CD4-positive, alpha-beta T cell (primary cell): ENCODE results near the gene CDKN1C. TPM values are rescaled to one million over a fixed set of nuclear protein-coding genes. Genes with fewer than 3 reads are reported as not detected.

Source experiments
- ATAC-seq: fragments of 200-7000 bp; cut with Tn5 transposase; one replicate; pipeline ENCODE4 v1.10.0; 2022; ENCODE audit warnings: mild to moderate bottlenecking; ENCODE audit not compliant: poor library complexity
- CTCF ChIA-PET: fragments of 350-600 bp; sonication (Branson Sonifier 250); formaldehyde crosslinking; loops from one replicate; lab custom pipeline; 2021; ENCODE audit warnings: antibody characterized with exemption, inconsistent platforms; lab: Charles Lee
- POLR2A ChIA-PET: fragments of 350-600 bp; sonication (Branson Sonifier 250); formaldehyde crosslinking; loops from one replicate; lab custom pipeline; 2021; ENCODE audit warnings: antibody characterized with exemption, inconsistent platforms; lab: Charles Lee
- DNase-seq, 14 experiments: peaks; one replicate each; pipeline ENCODE4 v3.0.0-alpha.2; 2013 to 2020; ENCODE audit warnings: mixed read lengths in 2 of 14
- H3K27ac ChIP-seq, 2 donors: one replicate each; pipeline versions ENCODE4 v1.5.1 to v1.7.0; 2013; ENCODE audit warnings: low read length in 2 of 2, low read depth in 1 of 2, mild to moderate bottlenecking in 1 of 2
- H3K27me3 ChIP-seq, 2 experiments: 1 replicate in 1 of 2; 2 replicates in 1 of 2; pipeline versions ENCODE4 v1.6.1 to v1.7.0; 2013; ENCODE audit warnings: low read length in 2 of 2, control low read depth in 1 of 2, mild to moderate bottlenecking in 1 of 2, moderate library complexity in 1 of 2; ENCODE audit not compliant: insufficient read depth in 2 of 2, control insufficient read depth in 1 of 2
- H3K36me3 ChIP-seq: one replicate; pipeline ENCODE4 v1.6.1; 2013; ENCODE audit warnings: low read length, control low read depth; ENCODE audit not compliant: insufficient read depth
- H3K4me1 ChIP-seq: one replicate; pipeline ENCODE4 v1.6.1; 2013; ENCODE audit warnings: low read length, control low read depth; ENCODE audit not compliant: insufficient read depth
- H3K4me3 ChIP-seq: one replicate; pipeline ENCODE4 v1.5.1; 2013; ENCODE audit warnings: mild to moderate bottlenecking, low read length, moderate library complexity
- H3K9me3 ChIP-seq, 2 experiments: 1 replicate in 1 of 2; 2 replicates in 1 of 2; pipeline versions ENCODE4 v1.6.1 to v1.7.0; 2013; ENCODE audit warnings: low read length in 2 of 2, mild to moderate bottlenecking in 2 of 2, control low read depth in 1 of 2, moderate library complexity in 1 of 2; ENCODE audit not compliant: control insufficient read depth in 1 of 2, insufficient read depth in 1 of 2
- H3K27ac Mint-ChIP-seq: one replicate; pipeline ENCODE4 v1.8.0; 2020; ENCODE audit warnings: mixed read lengths
- H3K27me3 Mint-ChIP-seq: one replicate; pipeline ENCODE4 v1.8.0; 2021; ENCODE audit warnings: mixed read lengths
- H3K36me3 Mint-ChIP-seq: one replicate; pipeline ENCODE4 v1.8.0; 2021; ENCODE audit warnings: low read depth, mixed read lengths
- H3K4me1 Mint-ChIP-seq: one replicate; pipeline ENCODE4 v1.8.0; 2021; ENCODE audit warnings: low read depth, mixed read lengths
- H3K4me3 Mint-ChIP-seq: one replicate; pipeline ENCODE4 v1.8.0; 2020; ENCODE audit warnings: mild to moderate bottlenecking, mixed read lengths
- H3K9me3 Mint-ChIP-seq: one replicate; pipeline ENCODE4 v1.8.0; 2020; ENCODE audit warnings: mixed read lengths
- intact Hi-C, 2 experiments: fragments of 100-400 bp; cut with DNase I in 1 of 2; cut with micrococcal nuclease in 1 of 2; formaldehyde crosslinking; loops; one replicate each; pipeline versions ENCODE4 v1.15.1 to v1.9.0; 2023 to 2025; cut with DNase I, micrococcal nuclease
- total RNA-seq, 174 experiments: library from RNA in 2 of 174; stranded (reverse) in 2 of 174; gene quantifications; one replicate each; pipeline ENCODE4 v1.2.3 and lab custom pipeline; 2021 to 2026
- TF ChIP-seq, protein P1 (sequence below): fragments of 200-600 bp; IDR thresholded peaks from one replicate; pipeline ENCODE4 v1.8.0; 2022; ENCODE audit warnings: antibody characterized with exemption, mild to moderate bottlenecking

The CDKN1C gene
- total RNA-seq, 2 experiments from 2014 or later, result 1.9 to 2.5 TPM

DNA sequence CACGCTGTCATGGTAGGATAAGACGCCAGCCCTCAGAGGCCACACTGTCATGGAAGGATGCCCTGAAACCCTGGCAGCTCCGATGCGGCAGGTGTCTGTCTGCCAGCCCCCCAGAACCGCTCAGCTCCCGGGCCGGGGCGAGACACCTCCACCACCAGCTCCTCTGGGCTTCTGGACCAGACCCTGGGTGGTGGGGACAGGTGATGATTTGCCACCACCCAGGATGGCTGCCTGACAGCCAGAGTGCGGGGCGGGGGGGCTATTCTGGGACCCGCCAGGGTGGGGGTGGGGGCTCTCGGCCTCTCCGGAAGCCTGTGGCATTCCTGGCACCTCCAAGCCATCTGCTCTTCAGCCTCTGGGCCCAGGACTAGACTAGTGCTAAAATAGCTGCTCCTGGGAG, 34.3 kb upstream of the CDKN1C start:
- H3K36me3 Mint-ChIP-seq, result no peaks in the 10 kb centered on the region
- Histone ChIP-seq H3K36me3 (no peaks in the 10 kb centered on the region), H3K9me3 (no peaks in the 10 kb centered on the region), H3K27ac (no peak overlapping the region), H3K4me1 (no peaks in the 10 kb centered on the region), H3K27me3 (no peaks in the 10 kb centered on the region), H3K4me3 (no peak overlapping the region)
- H3K4me3 Mint-ChIP-seq, result no peak overlapping the region
- no peak overlapping the region for H3K27ac Mint-ChIP-seq
- no peak for DNase-seq
- ATAC-seq, result no peak
- no peaks in the 10 kb centered on the region for H3K27me3 Mint-ChIP-seq
- no peaks in the 10 kb centered on the region for H3K9me3 Mint-ChIP-seq
- H3K4me1 Mint-ChIP-seq, result no peaks in the 10 kb centered on the region
- CTCF ChIA-PET, result interaction anchor here (1.5 kb wide), 1 partner anchor 10 kb away, joined by 4 read pairs; no protein-coding TSS in a partner anchor
- intact Hi-C loops, result no loop called here
- POLR2A ChIA-PET, result no interaction called here
- TF ChIP-seq, protein P1, sequence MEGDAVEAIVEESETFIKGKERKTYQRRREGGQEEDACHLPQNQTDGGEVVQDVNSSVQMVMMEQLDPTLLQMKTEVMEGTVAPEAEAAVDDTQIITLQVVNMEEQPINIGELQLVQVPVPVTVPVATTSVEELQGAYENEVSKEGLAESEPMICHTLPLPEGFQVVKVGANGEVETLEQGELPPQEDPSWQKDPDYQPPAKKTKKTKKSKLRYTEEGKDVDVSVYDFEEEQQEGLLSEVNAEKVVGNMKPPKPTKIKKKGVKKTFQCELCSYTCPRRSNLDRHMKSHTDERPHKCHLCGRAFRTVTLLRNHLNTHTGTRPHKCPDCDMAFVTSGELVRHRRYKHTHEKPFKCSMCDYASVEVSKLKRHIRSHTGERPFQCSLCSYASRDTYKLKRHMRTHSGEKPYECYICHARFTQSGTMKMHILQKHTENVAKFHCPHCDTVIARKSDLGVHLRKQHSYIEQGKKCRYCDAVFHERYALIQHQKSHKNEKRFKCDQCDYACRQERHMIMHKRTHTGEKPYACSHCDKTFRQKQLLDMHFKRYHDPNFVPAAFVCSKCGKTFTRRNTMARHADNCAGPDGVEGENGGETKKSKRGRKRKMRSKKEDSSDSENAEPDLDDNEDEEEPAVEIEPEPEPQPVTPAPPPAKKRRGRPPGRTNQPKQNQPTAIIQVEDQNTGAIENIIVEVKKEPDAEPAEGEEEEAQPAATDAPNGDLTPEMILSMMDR, result no peak

DNA sequence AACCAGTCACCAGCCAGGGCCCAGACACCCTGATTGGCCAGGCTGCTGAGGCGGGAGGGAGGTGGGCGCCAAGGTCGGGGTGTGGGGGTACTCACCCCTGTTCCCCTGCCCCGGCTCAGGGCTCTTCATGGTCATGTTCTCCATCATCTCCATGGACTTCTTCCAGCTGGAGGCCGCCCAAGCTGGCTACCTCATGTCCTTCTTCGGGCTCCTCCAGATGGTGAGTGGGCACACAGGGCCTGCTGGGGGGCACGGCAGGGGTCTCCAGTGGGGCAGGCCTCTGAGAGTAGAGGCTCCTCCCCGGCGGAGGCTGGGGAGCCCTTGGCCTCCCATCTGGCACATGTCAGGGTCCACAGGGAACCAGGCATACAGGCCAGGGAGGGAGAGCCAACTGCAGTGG, 33.6 kb upstream of the CDKN1C start:
- intact Hi-C loops, result no loop called here
- H3K27ac ChIP-seq, result no peak overlapping the region
- ATAC-seq (no peak), DNase-seq (no peak)
- TF ChIP-seq, protein P1, result no peak
- no peaks in the 10 kb centered on the region for H3K9me3 ChIP-seq
- no peaks in the 10 kb centered on the region for H3K36me3 ChIP-seq
- H3K4me1 ChIP-seq, result peaks cover 5% of the 10 kb centered on the region
- Mint-ChIP-seq H3K36me3 (no peaks in the 10 kb centered on the region), H3K4me1 (no peaks in the 10 kb centered on the region), H3K27ac (no peak overlapping the region), H3K4me3 (no peak overlapping the region), H3K9me3 (no peaks in the 10 kb centered on the region), H3K27me3 (no peaks in the 10 kb centered on the region)
- ChIA-PET CTCF (interaction anchor here (1.5 kb wide), 1 partner anchor 11 kb away, joined by 4 read pairs; no protein-coding TSS in a partner anchor), POLR2A (no interaction called here)
- no peak overlapping the region for H3K4me3 ChIP-seq
- H3K27me3 ChIP-seq, result no peaks in the 10 kb centered on the region

DNA sequence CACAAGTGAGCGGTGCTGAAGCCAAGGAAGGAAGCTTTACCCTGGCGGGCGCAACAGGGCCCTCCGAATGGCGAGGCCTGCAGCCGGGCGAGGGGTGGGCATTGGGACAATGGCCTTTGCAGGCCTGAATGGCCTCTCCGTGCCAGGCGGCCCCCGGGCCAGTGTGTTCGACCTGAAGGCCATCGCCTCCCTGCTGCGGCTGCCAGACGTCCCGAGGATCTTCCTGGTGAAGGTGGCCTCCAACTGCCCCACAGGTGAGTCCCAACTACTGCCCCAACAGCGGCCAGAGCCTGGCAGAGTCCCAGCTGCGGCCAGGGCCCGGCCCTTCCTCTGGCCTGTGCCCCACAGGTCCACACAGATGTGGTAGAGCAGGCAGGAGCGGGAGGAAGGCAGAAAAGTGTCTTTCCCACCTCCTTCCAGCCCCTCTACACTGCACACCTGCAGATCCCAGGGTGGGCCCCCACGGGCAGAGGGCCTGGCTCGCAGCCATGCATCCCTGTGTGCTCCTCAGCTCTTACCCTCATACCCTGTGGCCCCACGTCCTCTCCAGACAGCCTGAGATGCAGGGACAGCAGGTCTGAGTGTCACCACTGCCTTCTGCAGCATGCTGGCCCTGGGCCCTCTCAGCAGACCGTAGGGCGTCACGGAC, 32.4 kb upstream of the CDKN1C start:
- no peak for DNase-seq
- Mint-ChIP-seq H3K4me1 (peaks cover 12% of the 10 kb centered on the region), H3K27ac (no peak overlapping the region), H3K27me3 (no peaks in the 10 kb centered on the region), H3K4me3 (no peak overlapping the region), H3K36me3 (no peaks in the 10 kb centered on the region), H3K9me3 (no peaks in the 10 kb centered on the region)
- Histone ChIP-seq H3K4me1 (peaks cover 17% of the 10 kb centered on the region), H3K27ac (no peak overlapping the region), H3K36me3 (no peaks in the 10 kb centered on the region), H3K4me3 (no peak overlapping the region), H3K27me3 (no peaks in the 10 kb centered on the region), H3K9me3 (no peaks in the 10 kb centered on the region)
- CTCF ChIA-PET, result no interaction called here
- POLR2A ChIA-PET, result no interaction called here
- intact Hi-C loops, result no loop called here
- no peak for ATAC-seq
- TF ChIP-seq, protein P1, result no peak
